Prostate gland (tissue), 2 donors: ENCODE measurements around the gene PHC2.

Experiments used
- CTCF ChIP-seq, 4 experiments: fragments of 200-600 bp in 2 of 4; fragments of 450-650 bp in 2 of 4; sonication (generic) in 2 of 4; IDR thresholded peaks; 1 replicate in 3 of 4; 2 replicates in 1 of 4; pipeline ENCODE4 v1.5.1; 2016 to 2019; ENCODE audit warnings: antibody characterized with exemption in 4 of 4, mild to moderate bottlenecking in 2 of 4, moderate library complexity in 2 of 4
- POLR2A ChIP-seq: fragments of 450-650 bp; IDR thresholded peaks from one replicate; pipeline ENCODE4 v1.6.1; 2016; ENCODE audit warnings: antibody characterized with exemption, mild to moderate bottlenecking
- POLR2AphosphoS5 ChIP-seq: sonication (generic); formaldehyde crosslinking; IDR thresholded peaks from one replicate; pipeline ENCODE4 v1.6.1; 2017; ENCODE audit warnings: antibody characterized with exemption

GRCh38 chr1:33441088-33441745 is 10.3 kb upstream of the PHC2 start:
- TF ChIP-seq CTCF (IDR thresholded peaks at IDR 0.05) (no peak), POLR2AphosphoS5 (no peak), POLR2A (no peak)
